ENCODE measurements around the gene WDR27. TPM values are rescaled to one million over a fixed set of nuclear protein-coding genes. Genes with fewer than 3 reads are reported as not detected.
"Not testable (repeated sequence)": the region's sequence is repeated elsewhere in the genome, so short reads cannot be mapped to it uniquely, and the experiment has no call there.

Gene WDR27
- total RNA-seq, 2 donors from 2014 or later = 45.0 to 46.1 TPM

GRCh38 chr6:169700296-169700695 lies 1.5 kb downstream of the WDR27 start:
- Mint-ChIP-seq H3K27ac (peak overlapping the region; percentile 82), H3K4me3 (peak overlapping the region; percentile 60 to 89), H3K9me3 (no peaks in the 10 kb centered on the region), H3K36me3 (ENCODE audit: insufficient read depth in 2 of 2) (peaks cover 8 to 9% of the 10 kb centered on the region in 2 donors), H3K27me3 (ENCODE audit: low read depth) (no peaks in the 10 kb centered on the region), H3K4me1 (ENCODE audit: low read depth) (peaks cover 46% of the 10 kb centered on the region)
- ATAC-seq (replicated peaks in 1 of 2) (no peak), DNase-seq (no peak)

- H3K9me3 Mint-ChIP-seq; H3K4me3 Mint-ChIP-seq; H3K27ac Mint-ChIP-seq; H3K27me3 Mint-ChIP-seq (ENCODE audit: low read depth); ATAC-seq (replicated peaks in 1 of 2): not testable (repeated sequence)
- peak; percentile 19 to 32 for DNase-seq
- H3K4me1 Mint-ChIP-seq (ENCODE audit: low read depth) = peaks cover 32% of the 10 kb centered on the region
- H3K36me3 Mint-ChIP-seq (ENCODE audit: insufficient read depth in 2 of 2) = peaks cover 10 to 16% of the 10 kb centered on the region in 2 donors
Observed at GRCh38 chr6:169697115-169697514, 4.7 kb downstream of the WDR27 start.

- DNase-seq (no peak), ATAC-seq (replicated peaks in 1 of 2) (no peak)
- Mint-ChIP-seq H3K36me3 (ENCODE audit: insufficient read depth in 2 of 2) (peaks cover 10 to 18% of the 10 kb centered on the region in 2 donors), H3K9me3 (peaks cover 3% of the 10 kb centered on the region in 2 donors), H3K27me3 (ENCODE audit: low read depth) (no peaks in the 10 kb centered on the region), H3K4me1 (ENCODE audit: low read depth) (peaks cover 27% of the 10 kb centered on the region), H3K27ac (no peak overlapping the region), H3K4me3 (no peak overlapping the region)
Observed at GRCh38 chr6:169695131-169695530, 6.7 kb downstream of the WDR27 start.

GRCh38 chr6:169692516-169692915 lies 9.3 kb downstream of the WDR27 start:
- ATAC-seq (replicated peaks in 1 of 2) (no peak), DNase-seq (no peak)
- peaks cover 9% of the 10 kb centered on the region for H3K4me1 Mint-ChIP-seq (ENCODE audit: low read depth)
- H3K4me3 Mint-ChIP-seq = no peak overlapping the region
- H3K27ac Mint-ChIP-seq = no peak overlapping the region
- peaks cover 13 to 21% of the 10 kb centered on the region in 2 donors for H3K36me3 Mint-ChIP-seq (ENCODE audit: insufficient read depth in 2 of 2)
- peaks cover 3% of the 10 kb centered on the region in 2 donors for H3K9me3 Mint-ChIP-seq
- H3K27me3 Mint-ChIP-seq (ENCODE audit: low read depth) = no peaks in the 10 kb centered on the region

GRCh38 chr6:169691260-169691659 lies 10.6 kb downstream of the WDR27 start:
- Mint-ChIP-seq H3K9me3 (peaks cover 7 to 8% of the 10 kb centered on the region in 2 donors), H3K36me3 (ENCODE audit: insufficient read depth in 2 of 2) (peaks cover 18 to 27% of the 10 kb centered on the region in 2 donors), H3K4me1 (ENCODE audit: low read depth) (peaks cover 5% of the 10 kb centered on the region), H3K27me3 (ENCODE audit: low read depth) (no peaks in the 10 kb centered on the region), H3K4me3 (no peak overlapping the region), H3K27ac (no peak overlapping the region)
- DNase-seq = no peak
- ATAC-seq (replicated peaks in 1 of 2) = no peak

- DNase-seq (no peak), ATAC-seq (replicated peaks in 1 of 2) (no peak)
Observed at GRCh38 chr6:169689287-169689686, 12.5 kb downstream of the WDR27 start.

GRCh38 chr6:169685860-169686259 lies 16.0 kb downstream of the WDR27 start:
- H3K4me3 Mint-ChIP-seq = no peak overlapping the region
- peaks cover 12 to 14% of the 10 kb centered on the region in 2 donors for H3K9me3 Mint-ChIP-seq
- no peaks in the 10 kb centered on the region for H3K27me3 Mint-ChIP-seq (ENCODE audit: low read depth)
- H3K4me1 Mint-ChIP-seq (ENCODE audit: low read depth) = peaks cover 10% of the 10 kb centered on the region
- H3K36me3 Mint-ChIP-seq (ENCODE audit: insufficient read depth in 2 of 2) = peaks cover 29 to 42% of the 10 kb centered on the region in 2 donors
- ATAC-seq (replicated peaks in 1 of 2) = no peak
- DNase-seq = no peak
- H3K27ac Mint-ChIP-seq = no peak overlapping the region

More at GRCh38 chr6:169689287-169689686, 12.5 kb downstream of the WDR27 start:
- Mint-ChIP-seq H3K36me3 (ENCODE audit: insufficient read depth in 2 of 2) (peaks cover 28 to 38% of the 10 kb centered on the region in 2 donors), H3K9me3 (peaks cover 15 to 18% of the 10 kb centered on the region in 2 donors), H3K27me3 (ENCODE audit: low read depth) (no peaks in the 10 kb centered on the region), H3K27ac (no peak overlapping the region), H3K4me3 (no peak overlapping the region), H3K4me1 (ENCODE audit: low read depth) (peaks cover 5% of the 10 kb centered on the region)

- ATAC-seq (replicated peaks in 1 of 2) (no peak), DNase-seq (no peak)
- Mint-ChIP-seq H3K4me3 (no peak overlapping the region), H3K36me3 (ENCODE audit: insufficient read depth in 2 of 2) (peaks cover 32 to 45% of the 10 kb centered on the region in 2 donors), H3K9me3 (peaks cover 14 to 15% of the 10 kb centered on the region in 2 donors), H3K27ac (no peak overlapping the region), H3K4me1 (ENCODE audit: low read depth) (peaks cover 10% of the 10 kb centered on the region), H3K27me3 (ENCODE audit: low read depth) (no peaks in the 10 kb centered on the region)
Observed at GRCh38 chr6:169684056-169684455, 17.8 kb downstream of the WDR27 start.

GRCh38 chr6:169678342-169678741 lies 23.5 kb downstream of the WDR27 start:
- Mint-ChIP-seq H3K4me3 (no peak overlapping the region), H3K4me1 (ENCODE audit: low read depth) (peaks cover 3% of the 10 kb centered on the region), H3K27ac (no peak overlapping the region), H3K9me3 (peaks cover 0 to 3% of the 10 kb centered on the region in 2 donors), H3K27me3 (ENCODE audit: low read depth) (no peaks in the 10 kb centered on the region), H3K36me3 (ENCODE audit: insufficient read depth in 2 of 2) (peaks cover 11 to 19% of the 10 kb centered on the region in 2 donors)
- DNase-seq (no peak), ATAC-seq (replicated peaks in 1 of 2) (no peak)

- ATAC-seq (replicated peaks in 1 of 2) (no peak), DNase-seq (no peak)
- no peak overlapping the region for H3K27ac Mint-ChIP-seq
- H3K9me3 Mint-ChIP-seq = peaks cover 0 to 3% of the 10 kb centered on the region in 2 donors
- H3K36me3 Mint-ChIP-seq (ENCODE audit: insufficient read depth in 2 of 2) = peaks cover 7 to 13% of the 10 kb centered on the region in 2 donors
- H3K4me1 Mint-ChIP-seq (ENCODE audit: low read depth) = no peaks in the 10 kb centered on the region
- H3K4me3 Mint-ChIP-seq = no peak overlapping the region
- no peaks in the 10 kb centered on the region for H3K27me3 Mint-ChIP-seq (ENCODE audit: low read depth)
Observed at GRCh38 chr6:169677096-169677495, 24.7 kb downstream of the WDR27 start.

- Mint-ChIP-seq H3K4me1 (ENCODE audit: low read depth) (no peaks in the 10 kb centered on the region), H3K9me3 (peaks cover 0 to 2% of the 10 kb centered on the region in 2 donors), H3K36me3 (ENCODE audit: insufficient read depth in 2 of 2) (peaks cover 1 to 4% of the 10 kb centered on the region in 2 donors), H3K27ac (no peak overlapping the region), H3K4me3 (no peak overlapping the region), H3K27me3 (ENCODE audit: low read depth) (no peaks in the 10 kb centered on the region)
- ATAC-seq (replicated peaks in 1 of 2) (no peak), DNase-seq (no peak)
Observed at GRCh38 chr6:169675011-169675410, 26.8 kb downstream of the WDR27 start.

- no peak for ATAC-seq (replicated peaks in 1 of 2)
- no peak for DNase-seq
- H3K4me1 Mint-ChIP-seq (ENCODE audit: low read depth) = no peaks in the 10 kb centered on the region
- no peak overlapping the region for H3K27ac Mint-ChIP-seq
- H3K27me3 Mint-ChIP-seq (ENCODE audit: low read depth) = no peaks in the 10 kb centered on the region
- H3K9me3 Mint-ChIP-seq = no peaks in the 10 kb centered on the region
- H3K36me3 Mint-ChIP-seq (ENCODE audit: insufficient read depth in 2 of 2) = peaks cover 0 to 3% of the 10 kb centered on the region in 2 donors
- no peak overlapping the region for H3K4me3 Mint-ChIP-seq
Observed at GRCh38 chr6:169671563-169671962, 30.3 kb downstream of the WDR27 start.

GRCh38 chr6:169669889-169670288 lies 31.9 kb downstream of the WDR27 start:
- H3K4me3 Mint-ChIP-seq = no peak overlapping the region
- DNase-seq = no peak
- H3K36me3 Mint-ChIP-seq (ENCODE audit: insufficient read depth in 2 of 2) = peaks cover 0 to 8% of the 10 kb centered on the region in 2 donors
- no peak for ATAC-seq (replicated peaks in 1 of 2)
- no peaks in the 10 kb centered on the region for H3K4me1 Mint-ChIP-seq (ENCODE audit: low read depth)
- H3K27me3 Mint-ChIP-seq (ENCODE audit: low read depth) = no peaks in the 10 kb centered on the region
- H3K9me3 Mint-ChIP-seq = no peaks in the 10 kb centered on the region
- no peak overlapping the region for H3K27ac Mint-ChIP-seq

- no peaks in the 10 kb centered on the region for H3K9me3 Mint-ChIP-seq
- no peak for DNase-seq
- no peaks in the 10 kb centered on the region for H3K27me3 Mint-ChIP-seq (ENCODE audit: low read depth)
- ATAC-seq (replicated peaks in 1 of 2) = no peak
- H3K4me3 Mint-ChIP-seq = no peak overlapping the region
- H3K4me1 Mint-ChIP-seq (ENCODE audit: low read depth) = no peaks in the 10 kb centered on the region
- H3K36me3 Mint-ChIP-seq (ENCODE audit: insufficient read depth in 2 of 2) = peaks cover 0 to 11% of the 10 kb centered on the region in 2 donors
- no peak overlapping the region for H3K27ac Mint-ChIP-seq
Observed at GRCh38 chr6:169669147-169669546, 32.7 kb downstream of the WDR27 start.

Data from activated T-cell treated with anti-CD3 and anti-CD28 coated beads, Interleukin-2, amount 50 U/mL, for 72 hours (primary cell).